Lung (tissue), 12 donors: ENCODE data around the gene SLC35F3. TPM values are rescaled to one million over a fixed set of nuclear protein-coding genes. Genes with fewer than 3 reads are reported as not detected.

Experiments used
- ATAC-seq: fragments of 200-7000 bp; cut with Tn5 transposase; one replicate; pipeline ENCODE4 v1.9.1; 2020; ENCODE audit warnings: moderate number of reproducible peaks; ENCODE audit not compliant: insufficient read depth, low FRiP score
- DNase-seq, 3 donors: peaks; one replicate each; pipeline ENCODE4 v3.0.0-alpha.2; 2013 to 2017
- H3K27ac ChIP-seq, 2 donors: one replicate each; pipeline ENCODE4 v1.5.1; 2013; ENCODE audit warnings: mild to moderate bottlenecking in 2 of 2, moderate library complexity in 2 of 2, control low read depth in 1 of 2, inconsistent platforms in 1 of 2, low read depth in 1 of 2, low read length in 1 of 2
- H3K27me3 ChIP-seq, 3 donors: one replicate each; pipeline ENCODE4 v1.5.1; 2013; ENCODE audit warnings: low read length in 2 of 3; ENCODE audit not compliant: control insufficient read depth in 3 of 3, insufficient read depth in 3 of 3
- H3K36me3 ChIP-seq, 4 donors: one replicate each; pipeline ENCODE4 v1.5.1; 2013; ENCODE audit warnings: low read length in 4 of 4, mild to moderate bottlenecking in 1 of 4, moderate library complexity in 1 of 4; ENCODE audit not compliant: control insufficient read depth in 4 of 4, insufficient read depth in 4 of 4
- H3K4me1 ChIP-seq, 5 donors: one replicate each; pipeline ENCODE4 v1.5.1; 2013; ENCODE audit warnings: low read length in 5 of 5, mild to moderate bottlenecking in 2 of 5, moderate library complexity in 1 of 5; ENCODE audit not compliant: control insufficient read depth in 5 of 5, insufficient read depth in 5 of 5
- H3K4me3 ChIP-seq: one replicate; pipeline ENCODE4 v1.5.1; 2013; ENCODE audit warnings: mild to moderate bottlenecking, control low read depth, moderate library complexity
- H3K9ac ChIP-seq, 2 donors: one replicate each; pipeline ENCODE4 v1.5.1; 2013; ENCODE audit warnings: low read length in 2 of 2, control low read depth in 1 of 2; ENCODE audit not compliant: insufficient read depth in 1 of 2
- H3K9me3 ChIP-seq, 4 donors: one replicate each; pipeline ENCODE4 v1.5.1; 2013; ENCODE audit warnings: low read length in 3 of 4, mild to moderate bottlenecking in 1 of 4, moderate library complexity in 1 of 4; ENCODE audit not compliant: control insufficient read depth in 4 of 4, insufficient read depth in 3 of 4
- CTCF ChIP-seq: IDR thresholded peaks from 2 replicates; pipeline ENCODE4 v1.5.1; 2012; ENCODE audit warnings: mild to moderate bottlenecking; ENCODE audit errors: control extremely low read depth, extremely low read depth
- WGBS, 2 donors: extraction: QIAGEN DNeasy Blood & Tissue Kit; methylation state at CpG; one replicate each; pipeline ENCODE4 v1.1.7; 2013; 5-methylcytosine and 5-hydroxymethylcytosine counted together
- polyA plus RNA-seq, 2 donors: library from polyadenylated mRNA; stranded (reverse); fragments of 200-250 nt; gene quantifications; one replicate each; pipeline ENCODE4 v1.2.1, GENCODE V29; 2013
- total RNA-seq, 2 donors: library from RNA; depleted of rRNA in 1 of 2; stranded (reverse); fragments of >200 nt in 1 of 2; gene quantifications; one replicate each; pipeline ENCODE4 v1.2.1, GENCODE V29; 2014 to 2021
- donor health status: control.
- donor health status: control.
- donor health status: Bipolar disorder and iron deficiency.
- donor health status: healthy.
- donor health status: DM: yes; HTN: yes; CAD: no.

Gene SLC35F3
- total and polyA plus RNA-seq, 4 donors, result 0.09 to 1.4 (median 0.48) TPM

DNA sequence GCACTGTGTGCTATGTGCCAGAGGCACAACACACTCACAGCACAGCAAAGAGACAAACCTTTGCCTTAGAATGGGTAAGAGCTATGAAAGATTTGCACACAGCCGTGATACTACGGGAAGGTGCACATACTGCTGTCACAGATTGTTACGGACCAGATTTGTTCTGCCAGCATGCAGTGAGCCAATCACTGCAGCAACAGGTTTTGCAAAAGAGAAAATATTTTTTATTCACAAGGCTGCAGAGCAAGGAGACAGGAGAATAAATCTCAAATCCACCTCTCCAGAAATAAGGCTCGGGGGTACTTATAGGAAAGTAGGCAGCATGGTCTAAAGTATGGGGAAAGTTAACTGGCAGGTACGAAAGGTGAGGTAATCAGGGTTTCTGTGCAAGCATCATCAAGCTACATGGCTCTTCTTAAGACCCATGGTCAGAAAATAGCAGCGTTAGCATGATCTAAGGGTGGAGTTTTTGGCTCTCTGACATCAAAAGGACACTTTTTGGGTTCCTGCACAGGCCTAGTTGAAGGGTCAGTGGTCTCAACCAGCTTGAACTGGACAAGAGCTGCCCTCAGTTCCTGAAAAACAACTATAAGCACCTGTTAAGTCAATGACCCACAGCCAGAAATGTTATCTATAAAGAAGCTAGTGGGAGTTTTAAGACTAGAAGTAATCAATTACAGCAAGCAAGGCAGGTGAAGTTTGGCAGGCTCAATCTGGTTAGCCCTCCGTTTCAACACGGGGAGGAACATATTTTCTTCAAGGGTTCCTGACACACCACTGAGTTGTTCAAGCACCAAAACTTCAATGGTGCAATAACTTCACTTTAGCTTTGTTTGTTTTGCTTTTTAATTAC lies 186.0 kb downstream of the SLC35F3 start:
- H3K9ac ChIP-seq, result no peak overlapping the region
- peaks cover 0 to 5% (median 0%) of the 10 kb centered on the region in 4 donors for H3K9me3 ChIP-seq
- DNase-seq, result no peak
- peak; percentile 38 for ATAC-seq
- 77 to 85% methylated on average over 8 of the region's 8 CpGs for WGBS, 2 donors
- peak overlapping the region in 1 of 2 donors; percentile 12 for H3K27ac ChIP-seq
- TF ChIP-seq CTCF, result no peak
- peaks cover 0 to 21% (median 15%) of the 10 kb centered on the region in 5 donors for H3K4me1 ChIP-seq
- peaks cover 0 to 4% (median 0%) of the 10 kb centered on the region in 3 donors for H3K27me3 ChIP-seq
- H3K36me3 ChIP-seq, result no peaks in the 10 kb centered on the region
- H3K4me3 ChIP-seq, result no peak overlapping the region

- no peak overlapping the region for H3K9ac ChIP-seq
- WGBS, 2 donors, result 71 to 92% methylated on average over 2 of the region's 2 CpGs
- peaks cover 0 to 4% (median 0%) of the 10 kb centered on the region in 3 donors for H3K27me3 ChIP-seq
- ATAC-seq (peak; percentile 6), DNase-seq (no peak)
- H3K9me3 ChIP-seq, result peaks cover 0 to 5% (median 0%) of the 10 kb centered on the region in 4 donors
- H3K4me1 ChIP-seq, result peaks cover 0 to 22% (median 15%) of the 10 kb centered on the region in 5 donors
- H3K27ac ChIP-seq, result no peak overlapping the region
- TF ChIP-seq CTCF, result no peak
- H3K4me3 ChIP-seq, result no peak overlapping the region
- H3K36me3 ChIP-seq, result no peaks in the 10 kb centered on the region
Observed at GRCh38 chr1:234091065-234091401, 186.6 kb downstream of the SLC35F3 start.

DNA sequence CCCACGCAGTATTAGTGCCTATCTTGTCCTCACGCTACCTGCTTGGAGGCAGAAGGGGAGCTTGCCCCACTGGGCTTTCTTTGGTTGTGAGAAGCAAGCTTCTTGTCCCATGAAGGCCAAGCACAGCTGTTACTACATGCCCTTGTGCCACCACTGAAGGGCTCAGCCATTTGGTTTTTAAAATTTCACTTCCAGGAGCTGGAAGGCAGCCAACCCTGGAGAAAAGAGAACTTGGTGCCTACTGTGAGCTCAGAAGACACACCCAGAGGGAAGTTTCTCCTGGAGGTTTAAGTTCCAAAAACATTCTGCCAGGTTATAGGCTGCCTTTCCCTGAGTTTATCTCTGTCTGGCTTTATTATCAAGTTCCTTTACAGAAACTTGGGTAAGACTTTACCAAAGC lies 187.4 kb downstream of the SLC35F3 start:
- TF ChIP-seq CTCF, result no peak
- Histone ChIP-seq H3K36me3 (no peaks in the 10 kb centered on the region), H3K27me3 (no peaks in the 10 kb centered on the region), H3K9me3 (peaks cover 0 to 5% (median 0%) of the 10 kb centered on the region in 4 donors), H3K4me1 (peaks cover 0 to 26% (median 15%) of the 10 kb centered on the region in 5 donors), H3K27ac (no peak overlapping the region), H3K4me3 (no peak overlapping the region), H3K9ac (no peak overlapping the region)
- DNase-seq (no peak), ATAC-seq (peak; percentile 15)
- WGBS, 2 donors, result 95 to 98% methylated on average over 2 of the region's 2 CpGs
